Measurements from ENCODE around the gene CUBN. TPM values are rescaled to one million over a fixed set of nuclear protein-coding genes. Genes with fewer than 3 reads are reported as not detected.
A peak's percentile ranks its signal among the peaks of the same experiment; 100 is the strongest.

CUBN gene
- total RNA-seq, 2 experiments from 2014 or later, result 0.80 to 0.81 TPM

- ChIA-PET CTCF (interaction anchor here (0.7 to 1.8 kb wide), 3 partner anchors 15 to 375 kb away, joined by 3 to 5 read pairs (median 3); no protein-coding TSS in a partner anchor), POLR2A (interaction anchor here (1.5 to 2.0 kb wide), 2 partner anchors 14 to 22 kb away, joined by 3 to 6 read pairs; partner anchors contain the start of gene RSU1)
- Mint-ChIP-seq H3K27me3 (no peaks in the 10 kb centered on the region), H3K4me3 (no peak overlapping the region), H3K36me3 (ENCODE audit: low read depth) (peaks cover 52% of the 10 kb centered on the region), H3K4me1 (peaks cover 23% of the 10 kb centered on the region), H3K27ac (no peak overlapping the region), H3K9me3 (peaks cover 3% of the 10 kb centered on the region)
- no peak for DNase-seq
Observed at GRCh38 chr10:16795410-16796073, 334.1 kb downstream of the CUBN start.

GRCh38 chr10:16794005-16794404 is 335.6 kb downstream of the CUBN start:
- peaks cover 64% of the 10 kb centered on the region for H3K36me3 Mint-ChIP-seq (ENCODE audit: low read depth)
- H3K27ac Mint-ChIP-seq, result no peak overlapping the region
- no peak overlapping the region for H3K4me3 Mint-ChIP-seq
- H3K27me3 Mint-ChIP-seq, result no peaks in the 10 kb centered on the region
- CTCF ChIA-PET, result interaction anchor here (1.0 to 1.8 kb wide), 2 partner anchors 9 to 16 kb away, joined by 3 to 5 read pairs; no protein-coding TSS in a partner anchor
- DNase-seq, result no peak
- H3K4me1 Mint-ChIP-seq, result peaks cover 17% of the 10 kb centered on the region
- peaks cover 8% of the 10 kb centered on the region for H3K9me3 Mint-ChIP-seq
- POLR2A ChIA-PET, result interaction anchor here (0.6 to 2.4 kb wide), 2 partner anchors 24 to 28 kb away, joined by 3 to 8 read pairs; partner anchors contain the start of gene RSU1

GRCh38 chr10:16792675-16793074 is 336.9 kb downstream of the CUBN start:
- ChIA-PET CTCF (no interaction called here), POLR2A (interaction anchor here (2.4 kb wide), 1 partner anchor 25 kb away, joined by 8 read pairs; the partner anchor contains the start of gene RSU1)
- Mint-ChIP-seq H3K4me3 (no peak overlapping the region), H3K27me3 (no peaks in the 10 kb centered on the region), H3K9me3 (peaks cover 8% of the 10 kb centered on the region), H3K36me3 (ENCODE audit: low read depth) (peaks cover 59% of the 10 kb centered on the region), H3K27ac (no peak overlapping the region), H3K4me1 (peaks cover 29% of the 10 kb centered on the region)
- no peak for DNase-seq

- Mint-ChIP-seq H3K27me3 (no peaks in the 10 kb centered on the region), H3K4me1 (peaks cover 35% of the 10 kb centered on the region), H3K4me3 (no peak overlapping the region), H3K27ac (no peak overlapping the region), H3K36me3 (ENCODE audit: low read depth) (peaks cover 60% of the 10 kb centered on the region), H3K9me3 (peaks cover 11% of the 10 kb centered on the region)
- CTCF ChIA-PET, result interaction anchor here (1.1 to 1.5 kb wide), 3 partner anchors 12 to 28 kb away, joined by 3 to 4 read pairs (median 3); partner anchors contain the start of gene RSU1
- POLR2A ChIA-PET, result interaction anchor here (1.5 kb wide), 1 partner anchor 440 kb away, joined by 3 read pairs; no protein-coding TSS in a partner anchor
- no peak for DNase-seq
Observed at GRCh38 chr10:16789765-16790164, 339.8 kb downstream of the CUBN start.

- peaks cover 35% of the 10 kb centered on the region for H3K4me1 Mint-ChIP-seq
- H3K36me3 Mint-ChIP-seq (ENCODE audit: low read depth), result peaks cover 60% of the 10 kb centered on the region
- no peak overlapping the region for H3K27ac Mint-ChIP-seq
- ChIA-PET POLR2A (interaction anchor here (1.3 to 2.0 kb wide), 3 partner anchors 22 to 440 kb away, joined by 3 to 7 read pairs (median 3); partner anchors contain the start of gene RSU1), CTCF (interaction anchor here (1.5 kb wide), 2 partner anchors 20 to 28 kb away, joined by 3 read pairs; partner anchors contain the start of gene RSU1)
- DNase-seq, result no peak
- no peaks in the 10 kb centered on the region for H3K27me3 Mint-ChIP-seq
- no peak overlapping the region for H3K4me3 Mint-ChIP-seq
- H3K9me3 Mint-ChIP-seq, result peaks cover 11% of the 10 kb centered on the region
Observed at GRCh38 chr10:16789261-16789660, 340.4 kb downstream of the CUBN start.

GRCh38 chr10:16788778-16789177 is 340.8 kb downstream of the CUBN start:
- Mint-ChIP-seq H3K27ac (peak overlapping the region; percentile 80), H3K36me3 (ENCODE audit: low read depth) (peaks cover 60% of the 10 kb centered on the region), H3K27me3 (no peaks in the 10 kb centered on the region), H3K4me3 (no peak overlapping the region), H3K9me3 (peaks cover 11% of the 10 kb centered on the region), H3K4me1 (peaks cover 35% of the 10 kb centered on the region)
- ChIA-PET POLR2A (interaction anchor here (1.3 to 2.0 kb wide), 3 partner anchors 23 to 441 kb away, joined by 3 to 7 read pairs (median 3); partner anchors contain the start of gene RSU1), CTCF (interaction anchor here (0.7 to 1.5 kb wide), 3 partner anchors 20 to 53 kb away, joined by 3 read pairs; partner anchors contain the start of gene RSU1)
- DNase-seq, result no peak

- Mint-ChIP-seq H3K4me3 (peak overlapping the region; percentile 29), H3K36me3 (ENCODE audit: low read depth) (peaks cover 53% of the 10 kb centered on the region), H3K27ac (peak overlapping the region; percentile 80), H3K9me3 (peaks cover 11% of the 10 kb centered on the region), H3K27me3 (no peaks in the 10 kb centered on the region), H3K4me1 (peaks cover 35% of the 10 kb centered on the region)
- peak; percentile 32 for DNase-seq
- ChIA-PET CTCF (interaction anchor here (0.7 to 1.5 kb wide), 3 partner anchors 21 to 54 kb away, joined by 3 read pairs; partner anchors contain the start of gene RSU1), POLR2A (interaction anchor here (1.0 to 2.0 kb wide), 4 partner anchors 23 to 441 kb away, joined by 3 to 7 read pairs (median 3); partner anchors contain the start of gene RSU1)
Observed at GRCh38 chr10:16788125-16788524, 341.5 kb downstream of the CUBN start.

GRCh38 chr10:16787361-16787791 is 342.2 kb downstream of the CUBN start:
- Mint-ChIP-seq H3K4me1 (peaks cover 35% of the 10 kb centered on the region), H3K4me3 (peak overlapping the region; percentile 29), H3K9me3 (peaks cover 11% of the 10 kb centered on the region), H3K36me3 (ENCODE audit: low read depth) (peaks cover 49% of the 10 kb centered on the region), H3K27ac (peak overlapping the region; percentile 80), H3K27me3 (no peaks in the 10 kb centered on the region)
- POLR2A ChIA-PET, result interaction anchor here (1.0 to 2.0 kb wide), 3 partner anchors 30 to 443 kb away, joined by 3 to 7 read pairs (median 3); partner anchors contain the start of gene RSU1
- CTCF ChIA-PET, result no interaction called here
- peak; percentile 76 for DNase-seq

- CTCF ChIA-PET, result interaction anchor here (1.0 kb wide), 1 partner anchor 16 kb away, joined by 3 read pairs; no protein-coding TSS in a partner anchor
- H3K36me3 Mint-ChIP-seq (ENCODE audit: low read depth), result peaks cover 21% of the 10 kb centered on the region
Observed at GRCh38 chr10:16780338-16780880, 349.2 kb downstream of the CUBN start.

GRCh38 chr10:16779384-16779915 is 350.2 kb downstream of the CUBN start:
- no peak overlapping the region for H3K27ac Mint-ChIP-seq
- H3K4me1 Mint-ChIP-seq, result peaks cover 30% of the 10 kb centered on the region
- DNase-seq, result no peak
- no peaks in the 10 kb centered on the region for H3K27me3 Mint-ChIP-seq
- ChIA-PET POLR2A (no interaction called here), CTCF (no interaction called here)
- no peak overlapping the region for H3K4me3 Mint-ChIP-seq
- no peaks in the 10 kb centered on the region for H3K9me3 Mint-ChIP-seq
- H3K36me3 Mint-ChIP-seq (ENCODE audit: low read depth), result peaks cover 21% of the 10 kb centered on the region

More at GRCh38 chr10:16780338-16780880, 349.2 kb downstream of the CUBN start:
- DNase-seq, result no peak
- no peaks in the 10 kb centered on the region for H3K27me3 Mint-ChIP-seq
- H3K4me1 Mint-ChIP-seq, result peaks cover 30% of the 10 kb centered on the region
- H3K4me3 Mint-ChIP-seq, result no peak overlapping the region
- H3K9me3 Mint-ChIP-seq, result no peaks in the 10 kb centered on the region
- POLR2A ChIA-PET, result interaction anchor here (1.1 kb wide), 1 partner anchor 37 kb away, joined by 3 read pairs; the partner anchor contains the start of gene RSU1
- H3K27ac Mint-ChIP-seq, result no peak overlapping the region

- ChIA-PET POLR2A (interaction anchor here (1.3 kb wide), 1 partner anchor 40 kb away, joined by 5 read pairs; the partner anchor contains the start of gene RSU1), CTCF (interaction anchor here (0.5 to 1.7 kb wide), 12 partner anchors 12 to 1878 kb away, joined by 3 to 7 read pairs (median 4); partner anchors contain the start of gene RSU1)
- no peak overlapping the region for H3K4me3 Mint-ChIP-seq
- peaks cover 30% of the 10 kb centered on the region for H3K4me1 Mint-ChIP-seq
- DNase-seq, result no peak
- H3K36me3 Mint-ChIP-seq (ENCODE audit: low read depth), result peaks cover 14% of the 10 kb centered on the region
- H3K27me3 Mint-ChIP-seq, result no peaks in the 10 kb centered on the region
- no peaks in the 10 kb centered on the region for H3K9me3 Mint-ChIP-seq
- H3K27ac Mint-ChIP-seq, result no peak overlapping the region
Observed at GRCh38 chr10:16777473-16778370, 351.9 kb downstream of the CUBN start.
